GM18909 (cell line): ENCODE data around the gene CLEC4A.
"Not testable (repeated sequence)": the region's sequence is repeated elsewhere in the genome, so short reads cannot be mapped to it uniquely, and the experiment has no call there.

Experiments
- ATAC-seq: cut with Tn5 transposase; IDR thresholded peaks from one replicate; pipeline ENCODE4 v1.9.1; 2021; ENCODE audit warnings: mild to moderate bottlenecking; ENCODE audit not compliant: unreplicated experiment, poor library complexity

The CLEC4A gene

DNA sequence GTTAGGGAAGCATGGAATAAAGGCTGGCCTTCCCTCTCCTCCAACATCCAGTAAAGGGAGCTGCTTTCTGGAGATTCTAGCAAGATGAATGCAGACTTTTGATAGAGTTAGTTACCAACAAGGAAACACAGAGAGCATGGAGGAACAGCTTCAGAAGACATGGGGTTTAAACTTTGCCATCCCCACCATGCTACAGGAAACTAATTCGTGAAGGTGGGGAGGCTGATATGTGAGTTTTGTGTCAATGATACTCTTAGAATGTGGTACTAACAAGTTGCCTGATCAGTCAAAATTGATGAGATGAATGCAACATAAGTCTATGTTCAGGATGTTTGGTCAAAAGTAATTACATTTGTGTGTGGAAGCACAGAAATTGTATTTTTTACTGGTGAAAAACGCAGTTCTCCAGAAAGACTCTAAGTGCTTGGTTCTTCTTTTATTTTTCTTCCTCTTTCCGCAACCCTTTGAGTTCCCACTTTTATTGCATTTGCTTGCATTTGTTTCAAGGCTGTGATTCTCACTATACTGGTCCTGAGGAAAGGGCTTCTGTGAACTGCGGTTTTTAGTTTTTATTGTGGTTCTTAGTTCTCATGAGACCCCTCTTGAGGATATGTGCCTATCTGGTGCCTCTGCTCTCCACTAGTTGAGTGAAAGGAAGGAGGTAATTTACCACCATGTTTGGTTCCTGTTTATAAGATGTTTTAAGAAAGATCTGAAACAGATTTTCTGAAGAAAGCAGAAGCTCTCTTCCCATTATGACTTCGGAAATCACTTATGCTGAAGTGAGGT lies at the start of gene CLEC4A:
CLEC4A (plus strand) TSS at position 494 of the 789 bp plus-strand sequence; CDS start at position 756, 262 bp downstream.
- no peak for ATAC-seq

DNA sequence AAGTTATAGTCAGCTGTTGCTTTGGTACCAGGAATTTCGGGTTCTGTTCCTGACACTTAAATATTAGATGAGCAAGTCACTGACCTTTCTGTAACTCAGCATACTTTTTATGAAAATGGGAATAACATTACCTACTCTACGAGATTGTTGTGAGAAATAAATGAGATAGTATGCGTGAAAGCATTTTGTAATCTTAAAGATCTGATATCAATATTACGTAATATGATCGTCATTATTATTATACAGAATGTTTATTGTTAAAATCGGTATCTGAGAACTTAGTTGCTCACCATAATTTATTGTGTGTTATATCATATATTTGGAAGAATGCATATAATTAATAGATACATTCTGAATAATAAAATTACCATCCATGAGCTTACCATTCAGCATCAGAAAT lies 47.5 kb upstream of the CLEC4A start:
- ATAC-seq: no peak

DNA sequence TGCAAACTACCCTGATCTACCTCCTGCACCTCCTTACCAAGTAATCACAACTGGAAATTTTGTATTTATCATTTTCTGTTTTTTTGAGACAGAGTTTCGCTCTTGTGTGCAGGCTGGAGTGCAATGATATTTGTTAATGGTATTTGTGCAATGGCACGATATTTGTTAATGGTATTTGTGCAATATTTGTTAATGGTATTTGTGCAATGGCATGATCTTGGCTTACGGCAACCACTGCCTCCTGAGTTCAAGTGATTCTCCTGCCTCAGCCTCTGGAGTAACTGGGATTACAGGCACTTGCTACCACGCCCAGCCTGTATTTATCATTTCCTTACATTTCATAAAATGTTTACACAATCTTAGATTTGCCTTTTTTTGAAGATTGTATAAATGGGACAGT lies 47.1 kb upstream of the CLEC4A start:
- no peak for ATAC-seq

DNA sequence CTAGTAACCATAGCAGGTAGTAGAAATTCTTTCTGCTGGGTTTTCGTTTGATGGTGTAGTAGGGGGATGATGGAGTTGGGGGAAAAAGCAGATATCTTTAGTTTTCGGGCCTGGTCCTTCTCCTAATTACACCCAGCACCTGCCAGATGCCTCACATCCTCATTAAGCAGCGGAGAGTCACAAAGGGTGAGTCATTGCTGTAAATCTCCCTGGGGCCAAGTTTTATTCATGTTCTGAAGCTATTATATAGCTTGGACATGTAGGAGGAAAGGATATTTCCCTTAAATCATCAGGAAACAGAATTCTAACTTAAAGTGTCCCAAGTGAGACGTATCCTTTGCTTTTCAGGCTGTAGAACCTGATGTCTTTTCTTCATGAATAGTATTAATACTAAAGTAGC lies 46.2 kb upstream of the CLEC4A start:
- ATAC-seq: no peak

DNA sequence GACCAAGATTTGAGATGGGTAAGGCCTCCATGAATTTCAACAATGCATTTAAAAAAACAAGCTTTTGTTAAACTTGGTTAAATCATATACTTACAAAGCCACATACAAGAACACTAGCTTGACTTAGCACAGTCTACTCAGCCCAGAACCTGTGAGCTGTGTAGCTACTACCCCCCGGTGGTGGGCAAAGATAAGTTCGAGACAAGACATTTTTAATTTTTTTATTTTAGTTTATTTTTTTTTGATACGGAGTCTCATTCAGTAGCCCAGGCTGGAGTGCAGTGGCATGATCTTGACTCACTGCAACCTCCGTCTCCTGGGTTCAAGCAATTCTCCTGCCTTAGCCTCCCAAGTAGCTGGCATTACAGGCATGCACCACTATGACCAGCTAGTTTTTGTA lies 45.0 kb upstream of the CLEC4A start:
- ATAC-seq: no peak

DNA sequence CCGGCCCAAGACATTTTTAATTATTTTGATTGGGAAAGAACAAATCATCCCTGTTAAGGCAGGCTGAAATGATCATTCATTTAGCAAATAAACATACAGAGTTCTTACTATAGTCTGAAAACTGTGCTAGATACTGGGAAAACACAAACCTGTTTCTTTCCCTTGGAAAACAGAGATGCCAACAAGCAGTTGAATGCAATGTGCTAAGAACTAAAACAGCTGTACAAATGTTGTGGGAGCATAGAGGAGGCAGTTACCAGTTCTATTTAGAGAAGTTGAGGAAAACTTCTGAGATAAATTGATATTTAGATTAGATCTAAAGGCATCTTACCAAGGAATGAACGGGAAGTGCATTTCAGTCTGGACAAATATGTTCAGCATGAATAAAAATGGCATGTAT lies 44.5 kb upstream of the CLEC4A start:
- ATAC-seq: no peak

DNA sequence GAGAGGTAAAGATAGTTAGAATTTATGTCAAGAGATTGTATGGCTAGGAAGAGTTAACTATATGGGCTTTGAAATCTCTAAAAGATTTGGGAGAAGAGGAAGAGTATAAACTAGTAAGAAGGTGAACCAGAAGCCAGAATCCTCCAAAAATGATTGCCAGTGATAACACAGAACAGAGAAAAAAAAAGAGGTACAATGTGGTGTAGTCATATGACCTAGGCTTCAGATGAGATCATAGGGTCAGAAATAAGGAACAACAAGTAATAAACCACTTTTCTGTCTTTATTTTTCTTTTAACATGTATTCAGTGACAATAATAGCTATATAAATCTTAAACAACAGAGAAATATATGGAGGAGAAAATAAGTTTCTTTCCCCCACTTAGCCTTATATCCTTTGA lies 43.3 kb upstream of the CLEC4A start:
- no peak for ATAC-seq

DNA sequence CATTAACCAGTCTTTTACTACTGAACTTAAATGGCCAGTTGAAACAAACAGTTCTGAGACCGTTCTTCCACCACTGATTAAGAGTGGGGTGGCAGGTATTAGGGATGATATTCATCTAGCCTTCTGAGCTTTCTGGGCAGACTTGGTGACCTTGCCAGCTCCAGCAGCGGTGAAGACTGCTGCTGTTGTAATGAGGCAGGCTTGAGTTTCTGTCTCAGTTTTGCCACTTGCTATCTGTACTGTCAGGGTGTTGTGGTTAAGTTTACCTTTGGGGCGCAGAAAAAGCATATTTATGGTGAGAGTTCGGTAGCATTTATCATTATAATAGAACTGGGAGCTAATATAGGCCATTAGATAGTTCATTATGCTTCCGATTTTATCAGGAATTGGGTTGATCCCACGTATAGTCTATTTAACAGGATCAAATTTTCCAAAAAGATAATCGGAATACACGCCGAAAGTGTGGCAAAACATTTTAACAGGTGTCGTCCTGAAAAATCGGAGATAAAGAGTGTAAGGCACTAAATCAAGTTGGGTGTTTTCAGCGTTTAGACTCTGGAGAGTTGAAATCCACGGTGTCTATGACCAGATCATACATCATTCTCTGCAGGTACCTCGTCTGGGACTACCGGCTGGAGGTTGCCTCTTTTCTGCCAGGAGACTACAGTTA lies 42.0 kb upstream of the CLEC4A start:
- no peak for ATAC-seq

DNA sequence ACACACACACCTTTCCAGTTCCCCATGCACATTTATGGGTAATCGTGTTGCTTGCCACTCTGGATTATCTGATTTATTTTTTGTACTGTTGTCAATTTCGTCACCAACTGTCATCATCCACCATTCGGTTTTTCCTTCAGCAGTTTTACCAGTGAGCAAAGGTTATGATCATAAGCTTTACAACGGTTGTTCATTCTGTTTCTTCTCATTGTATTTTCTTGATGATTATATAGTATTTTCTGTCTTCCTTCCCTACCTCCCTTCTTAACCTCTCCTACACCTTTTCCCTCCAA lies 40.7 kb upstream of the CLEC4A start:
- no peak for ATAC-seq

DNA sequence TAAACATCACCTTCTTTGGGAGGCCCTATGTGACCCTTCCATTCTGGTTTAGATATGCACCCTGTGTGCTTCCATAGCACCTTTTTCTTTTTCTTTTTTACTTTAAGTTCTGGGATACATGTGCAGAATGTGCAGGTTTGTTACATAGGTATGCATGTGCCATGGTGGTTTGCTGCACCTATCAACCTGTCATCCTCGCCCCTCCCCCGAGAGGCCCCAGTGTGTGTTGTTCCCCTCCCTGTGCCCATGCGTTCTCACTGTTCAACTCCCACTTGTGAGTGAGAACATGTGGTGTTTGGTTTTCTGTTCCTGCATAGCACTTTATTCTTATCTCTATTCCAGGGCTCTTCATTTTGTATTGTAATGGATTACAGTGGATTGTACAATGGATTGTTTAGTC lies 39.1 kb upstream of the CLEC4A start:
- not testable (repeated sequence) for ATAC-seq

DNA sequence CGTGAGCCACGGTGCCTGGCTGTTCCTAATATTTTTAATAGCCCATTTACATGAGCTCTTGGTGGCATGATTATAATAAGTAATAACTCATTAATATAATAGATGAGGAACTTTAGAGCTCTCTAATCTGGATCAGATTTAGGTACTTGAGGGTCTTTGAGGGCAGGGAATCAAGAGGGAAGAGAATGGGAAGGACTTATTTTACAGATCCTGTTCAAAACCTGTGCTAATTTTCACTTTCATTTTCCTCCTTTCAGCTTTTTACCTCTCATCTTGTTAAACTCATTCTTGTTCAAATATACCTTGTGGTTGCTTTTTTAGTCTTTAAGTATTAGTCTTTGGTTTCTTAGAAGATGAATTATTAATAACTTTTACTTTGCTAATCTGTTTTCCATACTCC lies 35.8 kb upstream of the CLEC4A start:
- ATAC-seq: no peak

DNA sequence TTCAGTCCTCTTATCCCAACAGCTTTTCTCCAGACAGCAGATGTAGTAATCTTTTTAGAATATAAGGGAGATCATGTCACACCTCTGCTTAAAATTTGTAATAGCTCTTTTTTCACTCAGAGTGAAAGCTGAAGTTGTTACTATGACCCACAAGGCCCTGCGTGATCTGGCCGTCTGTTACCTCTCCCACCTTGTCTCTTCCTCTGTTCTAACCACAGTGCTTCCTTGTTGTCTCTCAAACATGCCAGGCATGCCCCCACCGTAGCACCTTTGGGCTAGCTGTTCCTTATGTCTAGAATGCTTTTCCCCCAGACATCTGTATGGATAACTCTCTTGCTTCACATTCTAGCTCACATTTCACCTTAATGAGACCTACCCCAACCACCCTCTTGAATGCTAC lies 34.8 kb upstream of the CLEC4A start:
- ATAC-seq: peak; percentile 71

DNA sequence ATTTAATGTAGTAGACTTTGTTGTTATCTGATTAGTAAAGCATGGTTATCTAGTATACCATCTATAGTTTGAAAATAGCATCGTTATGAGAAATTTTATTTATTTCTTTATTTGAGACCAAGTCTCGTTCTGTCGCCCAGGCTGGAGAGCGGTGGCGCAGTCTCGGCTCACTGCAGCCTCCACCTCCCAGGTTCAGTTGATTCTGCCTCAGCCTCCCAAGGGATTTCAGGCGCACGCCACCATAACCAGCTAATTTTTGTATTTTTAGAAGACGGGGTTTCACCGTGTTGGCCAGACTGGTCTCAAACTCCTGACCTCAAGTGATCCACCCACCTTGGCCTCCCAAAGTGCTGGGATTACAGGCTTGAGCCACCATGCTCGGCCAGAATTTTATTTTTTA lies 34.1 kb upstream of the CLEC4A start:
- ATAC-seq: not testable (repeated sequence)

DNA sequence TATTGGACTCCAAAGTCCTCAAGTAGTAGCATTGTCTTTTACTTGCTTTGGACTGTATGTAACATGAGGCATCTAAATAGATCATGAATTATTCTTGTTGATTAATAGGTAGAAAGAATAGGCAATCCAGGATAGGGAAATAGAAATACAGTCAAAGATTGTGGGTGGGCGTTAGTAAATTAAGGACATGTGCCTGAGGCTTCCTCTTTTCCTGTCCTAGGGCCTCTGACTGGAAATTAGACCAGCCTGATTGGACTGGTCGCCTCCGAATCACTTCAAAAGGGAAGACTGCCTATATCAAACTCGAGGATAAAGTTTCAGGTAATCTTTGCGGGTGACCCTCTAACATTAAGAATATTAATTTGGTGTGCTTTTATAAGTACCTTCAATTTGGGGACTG lies 33.7 kb upstream of the CLEC4A start:
- ATAC-seq: no peak

DNA sequence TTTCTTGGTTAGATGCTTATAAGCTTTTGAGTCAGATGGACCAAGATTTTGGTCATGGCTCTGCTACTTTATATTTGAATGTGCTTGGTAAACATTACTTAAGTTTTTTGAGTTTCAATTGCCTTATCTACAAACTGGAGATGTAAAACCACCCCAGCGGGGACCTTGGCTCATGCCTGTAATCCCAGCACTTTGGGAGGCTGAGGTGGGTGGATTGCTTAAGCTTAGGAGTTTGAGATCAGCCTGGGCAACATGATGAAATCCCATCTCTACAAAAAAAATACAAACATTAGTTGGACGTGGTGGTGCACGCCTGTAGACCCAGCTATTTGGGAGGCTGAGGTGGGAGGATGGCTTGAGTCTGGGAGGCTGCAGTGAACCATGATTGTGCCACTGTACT lies 30.1 kb upstream of the CLEC4A start:
- no peak for ATAC-seq

DNA sequence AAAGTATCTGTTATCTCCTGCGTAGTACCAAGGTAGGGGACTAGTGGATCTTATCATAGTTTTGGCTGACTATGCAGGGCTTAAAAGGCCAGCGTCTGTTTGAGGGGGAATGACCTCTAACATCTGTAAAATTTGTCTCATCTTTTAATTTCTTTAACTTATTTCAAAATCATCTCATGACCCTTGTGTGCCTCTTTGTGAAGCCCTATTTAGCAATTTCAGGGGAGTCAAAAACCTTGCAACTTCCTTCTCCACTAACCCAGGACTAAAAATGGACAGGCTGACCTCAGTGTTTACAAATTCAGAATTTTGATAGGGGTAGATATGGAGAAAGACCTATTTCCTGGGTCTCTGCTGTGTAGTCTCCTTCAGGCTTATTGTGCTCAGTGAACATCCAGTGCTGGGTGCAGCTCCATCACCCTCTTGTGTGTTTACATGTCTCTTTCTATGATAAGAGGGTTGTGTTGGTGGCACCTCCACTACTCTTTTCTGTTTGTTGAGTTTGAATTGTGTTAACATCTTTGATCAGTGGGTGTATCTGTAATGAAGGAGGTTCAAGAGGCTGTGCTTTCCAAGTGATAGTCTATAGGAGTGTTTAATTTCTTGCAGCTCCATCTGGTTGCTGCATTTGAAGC lies 27.0 kb upstream of the CLEC4A start:
- ATAC-seq: no peak

DNA sequence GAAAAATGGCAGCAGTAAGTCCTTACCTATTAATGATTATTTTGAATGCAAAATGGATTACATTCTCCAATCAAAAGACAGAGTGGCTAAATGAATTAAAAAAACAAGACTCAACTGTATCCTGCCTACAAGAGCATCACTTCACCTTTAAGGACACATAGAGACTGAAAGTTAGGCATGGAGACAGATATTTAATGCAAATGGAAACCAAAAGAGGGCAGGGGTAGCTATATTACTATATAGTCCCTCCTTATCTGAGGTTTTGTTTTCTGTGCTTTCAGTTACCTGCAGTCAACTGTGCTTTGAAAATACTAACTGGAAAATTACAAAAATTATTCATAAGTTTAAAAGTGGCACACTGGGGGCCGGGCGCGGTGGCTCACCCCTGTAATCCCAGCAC lies 24.2 kb upstream of the CLEC4A start:
- ATAC-seq: no peak

DNA sequence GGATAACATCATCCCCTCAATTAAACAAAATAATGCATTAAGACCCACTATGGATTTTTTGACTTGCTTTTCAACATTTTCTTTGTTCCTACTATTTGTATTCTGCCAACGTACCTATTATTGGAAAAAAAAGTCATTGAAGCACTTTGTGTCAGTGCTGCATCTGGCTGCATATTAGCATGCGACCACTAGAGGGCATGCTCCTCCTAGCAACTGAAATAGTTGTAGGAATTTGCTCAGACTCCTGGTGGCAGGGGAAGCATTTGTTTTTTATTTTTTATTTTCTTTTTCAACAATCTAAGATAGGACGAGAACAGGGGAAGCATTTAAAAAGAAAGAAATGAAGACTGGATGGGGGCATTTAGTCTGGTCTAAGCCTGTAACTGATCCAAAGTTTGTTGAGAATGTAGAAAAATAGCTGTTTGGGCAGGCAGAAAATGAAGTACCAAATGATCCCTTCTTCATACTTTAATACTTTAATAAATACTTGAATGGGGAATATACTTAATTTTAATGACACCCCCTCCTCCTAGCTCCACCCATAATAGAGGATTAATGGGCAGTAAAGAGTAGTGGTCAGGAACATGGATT lies 14.5 kb upstream of the CLEC4A start:
- no peak for ATAC-seq

DNA sequence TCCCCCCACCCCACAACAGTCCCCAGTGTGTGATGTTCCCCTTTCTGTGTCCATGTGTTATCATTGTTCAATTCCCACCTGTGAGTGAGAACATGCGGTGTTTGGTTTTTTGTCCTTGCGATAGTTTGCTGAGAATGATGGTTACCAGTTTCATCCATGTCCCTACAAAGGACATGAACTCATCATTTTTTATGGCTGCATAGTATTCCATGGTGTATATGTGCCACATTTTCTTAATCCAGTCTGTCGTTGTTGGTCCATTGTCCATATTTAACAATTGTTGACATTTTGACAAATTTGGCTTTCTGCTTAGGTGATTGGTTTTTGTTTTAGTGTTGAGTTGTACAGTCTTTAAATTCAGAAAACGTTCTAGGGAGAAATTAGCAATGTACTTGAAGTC lies 10.3 kb upstream of the CLEC4A start:
- not testable (repeated sequence) for ATAC-seq

DNA sequence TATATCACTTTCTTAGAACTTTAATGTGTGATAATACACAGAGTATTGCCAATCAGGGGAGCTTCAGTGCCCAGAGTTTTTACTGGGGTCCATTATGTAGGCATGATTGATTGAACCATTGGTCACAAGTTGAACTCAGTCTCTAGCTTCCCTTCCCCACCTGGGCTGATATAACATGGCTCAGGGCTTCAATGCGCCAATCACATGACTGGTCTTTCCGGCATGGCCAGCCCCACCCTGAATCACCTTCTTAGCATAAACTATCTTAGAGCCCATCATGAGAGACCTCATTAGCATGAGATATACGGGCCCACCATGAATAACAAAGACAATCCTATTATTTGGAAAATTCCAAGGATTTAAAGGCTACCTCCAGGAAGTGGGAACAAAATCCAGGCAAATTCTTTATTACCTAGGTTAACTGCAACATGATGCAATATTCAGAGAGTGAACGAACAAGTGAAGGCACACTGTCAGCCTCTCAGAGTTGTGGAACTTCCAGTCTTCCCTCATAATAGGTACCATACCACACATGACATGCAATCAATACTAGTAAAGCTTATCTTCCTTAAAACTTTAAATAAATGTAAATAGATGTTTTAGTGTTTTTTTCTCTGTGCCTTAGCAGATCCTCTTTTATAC lies 3.2 kb upstream of the CLEC4A start:
- ATAC-seq: no peak

DNA sequence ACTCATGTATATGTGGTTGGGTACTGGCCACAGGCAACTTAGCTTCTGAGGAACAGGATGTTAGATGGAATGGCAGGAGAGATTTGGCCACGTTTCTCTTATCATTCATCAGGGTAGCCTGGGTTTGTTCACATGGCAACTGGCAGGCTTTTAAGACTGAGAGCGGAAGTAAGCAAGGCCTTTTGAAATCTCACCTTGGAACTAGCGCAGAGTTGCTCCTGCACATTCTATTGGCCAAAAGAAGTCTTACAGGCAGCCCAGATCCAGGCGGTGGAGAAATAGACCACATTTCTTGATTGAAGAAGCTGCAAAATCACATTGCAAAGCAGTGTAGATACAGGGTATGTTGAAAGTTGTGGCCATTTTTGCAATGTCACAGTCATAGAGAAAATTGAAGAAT lies 3.7 kb downstream of the CLEC4A start:
- no peak for ATAC-seq
